Endometrial microvascular endothelial cells (primary cell): ENCODE measurements around the gene YKT6. TPM values are rescaled to one million over a fixed set of nuclear protein-coding genes. Genes with fewer than 3 reads are reported as not detected.

Experiments used
- in situ Hi-C: cut with HindIII; loops from 2 replicates; pipeline ENCODE4 v1.10.0; 2017; ENCODE audit warnings: low sequenced_read_pairs, low pct_unique_long_range_greater_than_20kb; ENCODE audit errors: inconsistent ontology term
- total RNA-seq: library from RNA; depleted of rRNA; stranded (reverse); fragments of >200 nt; gene quantifications from one replicate; pipeline ENCODE4 v1.2.3, GENCODE V29; 2015; ENCODE audit errors: inconsistent ontology term

Gene YKT6
- total RNA-seq, 1 donor from 2014 or later: 135 TPM

- in situ Hi-C loops: loop anchor here (25.0 kb wide), 1 partner anchor 349 kb away; the partner anchor contains the start of gene DDX56
Observed at GRCh38 chr7:44213206-44213876, 12.6 kb downstream of the YKT6 start.

GRCh38 chr7:44213877-44214388 is 13.2 kb downstream of the YKT6 start:
- in situ Hi-C loops: loop anchor here (25.0 kb wide), 1 partner anchor 348 kb away; the partner anchor contains the start of gene DDX56

- in situ Hi-C loops: loop anchor here (25.0 kb wide), 1 partner anchor 347 kb away; the partner anchor contains the start of gene DDX56
Observed at GRCh38 chr7:44215531-44215930, 14.8 kb downstream of the YKT6 start.

- in situ Hi-C loops: loop anchor here (25.0 kb wide), 1 partner anchor 346 kb away; the partner anchor contains the start of gene DDX56
Observed at GRCh38 chr7:44216019-44216418, 15.2 kb downstream of the YKT6 start.

DNA sequence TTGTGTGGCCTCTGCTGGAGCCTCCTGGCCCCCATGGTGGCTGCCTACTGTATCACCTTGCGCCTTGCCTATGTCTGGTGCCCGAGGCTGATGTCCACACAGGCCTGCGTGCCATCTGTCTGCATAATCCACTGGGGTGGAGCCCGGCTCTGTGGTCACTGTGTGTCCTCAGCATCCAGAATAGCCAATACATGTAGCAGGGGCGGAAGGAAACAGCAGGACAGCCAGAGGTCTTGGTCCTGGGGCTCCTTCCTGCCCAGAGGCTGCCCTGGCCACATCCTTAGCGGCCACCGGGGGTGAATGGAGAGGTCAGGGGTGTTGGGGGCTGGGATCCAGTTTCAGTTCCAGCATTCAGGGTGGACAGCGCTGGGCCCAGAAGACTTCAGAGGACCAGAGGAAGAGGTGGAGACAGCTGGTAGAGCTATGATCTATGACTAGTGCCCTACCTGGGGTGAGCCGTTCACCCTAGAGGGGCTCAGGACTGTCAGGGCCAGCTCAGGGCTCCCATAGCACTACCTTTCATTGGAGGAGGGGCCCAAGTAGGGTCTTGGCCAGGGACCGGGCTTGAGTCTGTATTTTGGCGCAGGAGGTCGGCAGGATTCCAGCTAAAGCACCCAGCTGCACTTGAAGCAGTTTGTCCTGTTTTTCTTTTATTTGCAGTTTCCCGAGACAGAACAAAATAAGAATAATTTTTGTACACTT is 15.9 kb downstream of the YKT6 start:
- in situ Hi-C loops: loop anchor here (25.0 kb wide), 1 partner anchor 346 kb away; the partner anchor contains the start of gene DDX56

DNA sequence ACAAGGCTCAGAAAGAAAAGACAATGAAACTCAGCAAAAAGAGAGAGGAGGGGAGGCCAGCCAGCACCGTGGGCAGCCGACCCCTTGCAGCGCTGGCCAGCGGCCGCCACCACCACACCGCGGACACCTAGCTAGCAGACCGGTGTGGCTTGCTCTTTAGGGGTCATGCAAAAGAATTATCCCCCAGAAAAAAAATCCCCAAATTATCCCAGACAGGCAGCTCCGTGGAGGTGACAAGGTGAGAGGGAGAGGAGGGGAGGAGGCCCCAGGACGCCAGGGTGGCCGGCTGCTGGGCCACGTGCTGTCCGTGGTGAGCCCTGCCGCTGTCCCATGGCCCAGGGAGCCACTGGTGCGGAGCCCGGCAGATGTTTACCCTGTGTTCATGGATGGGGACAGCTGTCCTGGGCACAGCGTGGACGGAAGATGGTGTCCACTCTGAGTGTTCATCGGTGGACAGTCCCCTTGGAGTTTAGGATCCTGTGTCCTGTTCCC is 16.5 kb downstream of the YKT6 start:
- in situ Hi-C loops: loop anchor here (25.0 kb wide), 1 partner anchor 345 kb away; the partner anchor contains the start of gene DDX56

DNA sequence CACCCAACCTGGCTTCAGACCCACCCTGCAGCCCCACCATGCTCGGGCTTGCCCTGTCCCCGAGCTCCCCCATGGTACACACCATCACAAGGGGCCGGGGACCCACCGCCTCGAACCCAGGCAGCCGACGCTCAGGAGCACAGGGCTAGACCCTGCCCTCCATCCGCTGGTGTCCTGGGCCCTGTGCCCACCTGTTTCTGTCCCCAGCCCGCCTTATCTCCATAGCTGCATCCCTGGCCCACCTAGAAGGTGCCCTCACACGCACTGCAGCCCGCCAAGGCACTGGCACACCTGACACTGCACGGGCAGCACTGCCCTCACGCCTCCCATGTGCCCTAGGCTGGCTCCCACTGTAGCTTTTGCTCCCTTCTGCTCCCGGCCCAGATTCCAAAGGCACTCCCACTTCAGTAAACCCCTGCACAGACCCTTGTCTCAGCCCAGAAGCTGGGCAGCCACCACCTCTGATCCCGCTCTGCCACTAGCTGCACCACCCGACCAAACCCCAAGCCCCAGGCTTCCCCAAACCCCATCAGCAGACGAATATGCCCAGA is 17.1 kb downstream of the YKT6 start:
- in situ Hi-C loops: loop anchor here (25.0 kb wide), 1 partner anchor 344 kb away; the partner anchor contains the start of gene DDX56

DNA sequence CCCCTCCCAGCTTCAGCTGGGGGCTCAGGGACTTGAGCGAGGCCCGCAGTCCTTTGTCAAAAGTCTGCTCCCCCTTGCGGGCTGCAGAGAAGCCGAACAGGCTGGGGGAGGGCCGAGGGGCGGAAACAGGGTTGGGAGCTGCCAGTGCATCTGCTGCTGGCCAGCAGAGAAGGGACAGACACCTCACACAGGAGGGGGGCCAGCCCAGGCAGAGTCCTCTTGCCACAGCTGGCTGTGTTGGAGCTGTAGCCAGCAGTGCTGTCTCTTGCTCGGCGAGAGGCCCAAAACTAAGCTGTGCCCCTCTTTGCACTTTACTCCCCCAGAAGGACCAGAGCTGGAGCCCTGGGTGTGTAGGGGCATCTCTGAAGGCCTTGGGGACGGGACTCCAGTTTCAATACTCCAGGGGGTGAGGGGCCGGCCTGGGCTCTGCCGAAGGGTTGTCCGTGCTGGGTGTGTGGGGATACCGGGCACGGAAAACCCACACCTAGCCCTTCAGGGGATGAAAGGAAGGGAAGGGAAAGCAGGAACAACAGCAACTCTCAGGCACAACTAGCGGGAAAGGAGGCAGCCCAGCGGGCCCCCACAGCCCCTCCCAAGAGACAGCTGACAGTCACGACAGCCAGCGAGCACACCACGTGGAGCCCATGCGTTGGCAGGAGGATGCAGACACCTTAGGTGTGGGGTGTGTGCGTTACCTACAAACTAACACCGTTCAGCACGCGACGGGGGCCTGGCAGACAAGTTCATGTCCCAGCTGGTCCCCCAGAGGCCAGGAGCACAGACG is 17.8 kb downstream of the YKT6 start:
- in situ Hi-C loops: loop anchor here (25.0 kb wide), 1 partner anchor 344 kb away; the partner anchor contains the start of gene DDX56

DNA sequence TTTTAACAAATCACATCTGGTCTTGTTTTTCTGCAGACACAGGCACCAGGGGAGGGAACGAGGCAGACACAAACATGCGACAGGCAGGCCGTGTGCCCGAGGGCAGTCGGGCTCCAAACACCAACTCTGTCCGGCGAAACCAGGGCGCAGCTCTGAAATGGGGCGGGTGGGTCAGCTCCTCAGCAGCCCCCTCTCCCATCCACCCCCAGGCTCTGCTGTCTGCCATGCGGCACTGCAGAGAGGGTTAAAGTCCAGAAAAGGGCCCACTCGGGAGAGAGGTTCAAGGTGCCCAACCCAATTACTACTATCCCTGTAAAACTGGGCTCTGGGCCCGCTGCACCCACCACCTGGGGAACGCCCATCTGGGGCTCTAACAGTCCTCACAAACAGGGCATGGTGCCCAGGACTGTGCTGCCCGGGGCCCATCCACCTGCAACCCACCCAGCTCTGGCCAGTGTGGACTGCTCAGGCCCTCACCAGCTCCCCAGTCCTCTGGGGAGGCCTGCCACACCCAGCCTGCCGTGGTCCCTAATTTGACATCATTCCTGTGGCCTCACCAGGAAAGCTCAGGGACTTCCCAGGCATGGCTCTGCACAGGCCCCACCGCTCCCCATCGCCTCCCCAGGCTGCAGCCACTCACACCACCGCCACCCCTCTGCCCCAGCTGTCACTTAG is 18.7 kb downstream of the YKT6 start:
- in situ Hi-C loops: loop anchor here (25.0 kb wide), 1 partner anchor 343 kb away; the partner anchor contains the start of gene DDX56

- in situ Hi-C loops: loop anchor here (25.0 kb wide), 1 partner anchor 342 kb away; the partner anchor contains the start of gene DDX56
Observed at GRCh38 chr7:44220046-44220357, 19.2 kb downstream of the YKT6 start.

GRCh38 chr7:44220358-44221112 is 19.8 kb downstream of the YKT6 start:
- in situ Hi-C loops: loop anchor here (25.0 kb wide), 1 partner anchor 342 kb away; the partner anchor contains the start of gene DDX56

GRCh38 chr7:44221231-44221791 is 20.5 kb downstream of the YKT6 start:
- in situ Hi-C loops: loop anchor here (25.0 kb wide), 1 partner anchor 341 kb away; the partner anchor contains the start of gene DDX56

GRCh38 chr7:44222074-44222473 is 21.3 kb downstream of the YKT6 start:
- in situ Hi-C loops: loop anchor here (25.0 kb wide), 1 partner anchor 340 kb away; the partner anchor contains the start of gene DDX56

DNA sequence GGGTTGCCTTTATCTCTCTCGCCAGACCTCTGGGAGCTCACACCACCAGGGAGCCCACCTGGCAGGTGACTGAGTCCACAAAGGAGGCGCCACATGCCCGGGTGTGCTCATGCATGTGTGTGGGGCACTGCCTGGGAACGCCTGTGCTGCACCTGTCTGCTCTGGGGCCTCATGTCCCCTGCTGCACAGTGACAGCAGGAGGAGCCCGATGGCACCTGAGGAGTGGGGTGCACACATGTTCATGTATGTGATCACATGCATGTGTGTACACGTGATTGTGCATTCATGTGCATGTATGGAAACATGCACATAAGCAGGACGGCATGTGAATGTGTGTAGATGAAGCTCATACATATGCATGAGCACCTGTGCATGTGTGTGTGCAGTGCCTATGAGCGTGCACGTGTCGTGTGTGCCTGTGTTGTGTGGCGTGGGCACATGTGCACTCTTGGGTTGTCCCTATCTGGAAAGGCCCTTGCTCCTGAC is 22.0 kb downstream of the YKT6 start:
- in situ Hi-C loops: loop anchor here (25.0 kb wide), 1 partner anchor 339 kb away; the partner anchor contains the start of gene DDX56

DNA sequence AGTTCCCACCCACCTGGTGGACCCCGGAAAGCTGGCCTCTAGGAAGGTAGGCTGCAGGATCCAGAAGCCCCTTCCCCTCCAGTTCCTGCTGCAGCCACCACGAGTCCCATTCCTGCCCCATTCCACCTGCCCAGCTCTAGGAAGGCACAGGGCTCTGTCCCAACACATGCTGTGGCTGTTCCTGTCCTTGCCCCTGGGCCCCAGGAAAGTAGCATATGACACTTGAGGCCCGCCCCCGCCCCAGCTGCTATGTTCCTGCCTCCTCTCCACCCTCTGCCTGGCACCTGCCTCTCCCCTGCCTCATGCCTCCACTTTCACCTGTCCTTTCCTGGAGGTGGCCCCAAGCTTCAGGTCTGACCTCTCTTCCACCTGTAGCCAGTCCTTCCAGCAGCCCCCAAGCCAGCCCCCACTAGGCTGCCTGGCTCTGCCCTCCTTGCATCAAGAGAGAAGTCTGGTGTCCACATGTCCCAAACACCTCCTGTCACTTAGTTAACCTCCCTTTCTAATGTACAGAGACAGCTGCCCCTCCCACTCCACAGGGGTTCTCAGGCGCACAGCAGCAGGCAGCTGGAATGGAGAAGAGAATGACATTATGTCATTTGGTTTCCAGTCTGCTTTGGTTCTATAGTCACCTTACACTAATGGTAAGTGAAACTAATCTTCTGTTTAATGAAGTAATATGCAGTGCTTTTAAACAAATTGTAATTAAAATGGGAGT is 22.7 kb downstream of the YKT6 start:
- in situ Hi-C loops: loop anchor here (25.0 kb wide), 1 partner anchor 339 kb away; the partner anchor contains the start of gene DDX56
